HCT116 (cell line): ENCODE data around the gene TMC3. TPM values are rescaled to one million over a fixed set of nuclear protein-coding genes. Genes with fewer than 3 reads are reported as not detected.

Source experiments
- ATAC-seq: fragments of 200-7000 bp; cut with Tn5 transposase; 2 replicates; pipeline ENCODE4 v1.9.1; 2020; ENCODE audit warnings: mild to moderate bottlenecking, moderate library complexity
- BruUV-seq: library from RNA; stranded (reverse); fragments of 400-500 nt; replicated peaks from 2 replicates; lab custom pipeline; 2021; lab: Mats Ljungman, UMichigan
- CTCF ChIA-PET: fragments of 300-600 bp; sonication (Branson Sonifier 250); formaldehyde crosslinking; loops from one replicate; lab custom pipeline; 2021; ENCODE audit warnings: antibody characterized with exemption; lab: Charles Lee
- POLR2A ChIA-PET: fragments of 300-600, 350-600 bp; sonication (Branson Sonifier 250); formaldehyde crosslinking; loops from one replicate; lab custom pipeline; 2021; ENCODE audit warnings: antibody characterized with exemption; lab: Charles Lee
- RAD21 ChIA-PET, 2 experiments: fragments of 300-600 bp; sonication (Branson Sonifier 250); formaldehyde crosslinking; loops; one replicate each; lab custom pipeline; 2023; ENCODE audit warnings: low total read pairs in 2 of 2; ENCODE audit not compliant: uncharacterized antibody in 2 of 2, unreplicated experiment in 2 of 2, low non-redundant PET in 1 of 2; lab: Charles Lee
- DNase-seq: peaks from one replicate; pipeline ENCODE4 v3.0.0-alpha.2; 2010; ENCODE audit warnings: low read depth, low spot score
- H2AFZ ChIP-seq: fragments of 200-600 bp; shearing (Covaris generic), sonication (generic); 2 replicates; pipeline ENCODE4 v1.6.1; 2017; ENCODE audit warnings: low read depth, mixed run types, mixed read lengths, antibody characterized with exemption, low read length; ENCODE audit not compliant: poor library complexity, severe bottlenecking
- H3K27ac ChIP-seq: 2 replicates; pipeline ENCODE4 v1.5.1; 2012; ENCODE audit warnings: low read depth, low read length
- H3K27me3 ChIP-seq: fragments of 200-600 bp; sonication (generic); 2 replicates; pipeline ENCODE4 v1.6.1; 2016; ENCODE audit warnings: mixed run types, low read length, mixed read lengths; ENCODE audit not compliant: insufficient read depth
- H3K36me3 ChIP-seq, 2 experiments: fragments of 200-500 bp in 1 of 2; fragments of 200-600 bp in 1 of 2; sonication (Bioruptor generic) in 1 of 2; sonication (generic) in 1 of 2; 2 replicates each; pipeline versions ENCODE4 v1.5.1 to v1.6.1; 2014 to 2016; ENCODE audit warnings: low read length in 2 of 2, inconsistent platforms in 1 of 2, mixed read lengths in 1 of 2, mixed run types in 1 of 2; ENCODE audit not compliant: insufficient read depth in 2 of 2, control insufficient read depth in 1 of 2
- H3K4me1 ChIP-seq, 2 experiments: fragments of 200-600 bp in 1 of 2; sonication (generic) in 1 of 2; 2 replicates each; pipeline versions ENCODE4 v1.5.1 to v1.6.1; 2012 to 2017; ENCODE audit warnings: low read length in 2 of 2, inconsistent platforms in 1 of 2, mild to moderate bottlenecking in 1 of 2, mixed read lengths in 1 of 2, mixed run types in 1 of 2, moderate library complexity in 1 of 2; ENCODE audit not compliant: insufficient read depth in 2 of 2, control insufficient read depth in 1 of 2
- H3K4me2 ChIP-seq: fragments of 200-600 bp; sonication (generic); 2 replicates; pipeline ENCODE4 v1.6.1; 2017; ENCODE audit warnings: mixed run types, low read length, mixed read lengths
- H3K4me3 ChIP-seq, 2 experiments: fragments of 200-600 bp in 1 of 2; sonication (generic) in 1 of 2; replicated peaks in 1 of 2; 2 replicates each; pipeline ENCODE4 v1.5.1; 2011 to 2016; ENCODE audit warnings: low read length in 2 of 2, control low read depth in 1 of 2, low read depth in 1 of 2, mild to moderate bottlenecking in 1 of 2, mixed read lengths in 1 of 2, mixed run types in 1 of 2
- H3K79me2 ChIP-seq: fragments of 200-600 bp; sonication (generic); 2 replicates; pipeline ENCODE4 v1.6.1; 2017; ENCODE audit warnings: mild to moderate bottlenecking, mixed run types, low read length, moderate library complexity, mixed read lengths; ENCODE audit not compliant: insufficient read depth
- H3K9ac ChIP-seq: fragments of 200-600 bp; sonication (generic); 2 replicates; pipeline ENCODE4 v1.6.1; 2016; ENCODE audit warnings: low read length, mixed read lengths
- H3K9me2 ChIP-seq: fragments of 200-600 bp; sonication (generic), shearing (Covaris generic); 2 replicates; pipeline ENCODE4 v1.6.1; 2017; ENCODE audit warnings: mixed run types, mild to moderate bottlenecking, moderate library complexity; ENCODE audit not compliant: insufficient read depth
- H3K9me3 ChIP-seq, 2 experiments: fragments of 200-500 bp in 1 of 2; fragments of 200-600 bp in 1 of 2; sonication (Bioruptor generic) in 1 of 2; sonication (generic) in 1 of 2; 2 replicates each; pipeline ENCODE4 v1.6.1; 2014 to 2017; ENCODE audit warnings: low read length in 2 of 2, mixed read lengths in 2 of 2, inconsistent platforms in 1 of 2, low read depth in 1 of 2, mild to moderate bottlenecking in 1 of 2, mixed run types in 1 of 2, moderate library complexity in 1 of 2; ENCODE audit not compliant: control insufficient read depth in 1 of 2, insufficient read depth in 1 of 2
- H4K20me1 ChIP-seq: fragments of 200-600 bp; sonication (generic), shearing (Covaris generic); 2 replicates; pipeline ENCODE4 v1.6.1; 2017; ENCODE audit warnings: mixed run types, mild to moderate bottlenecking, moderate library complexity; ENCODE audit not compliant: insufficient read depth
- ATF3 ChIP-seq: IDR thresholded peaks from 2 replicates; pipeline ENCODE4 v1.6.1; 2012
- CBX3 ChIP-seq: IDR thresholded peaks from 2 replicates; pipeline ENCODE4 v1.6.1; 2012; ENCODE audit warnings: low read depth
- ELF1 ChIP-seq: IDR thresholded peaks from 2 replicates; pipeline ENCODE4 v1.6.1; 2012; ENCODE audit warnings: low read depth, borderline replicate concordance
- EZH2 ChIP-seq: fragments of 200-600 bp; sonication (generic); IDR thresholded peaks from 2 replicates; pipeline ENCODE4 v1.6.1; 2017; ENCODE audit warnings: antibody characterized with exemption, mixed run types
- FOSL1 ChIP-seq: IDR thresholded peaks from 2 replicates; pipeline ENCODE4 v1.6.1; 2012; ENCODE audit warnings: low read depth
- MAX ChIP-seq: IDR thresholded peaks from 2 replicates; pipeline ENCODE4 v1.6.1; 2012
- POLR2AphosphoS5 ChIP-seq: IDR thresholded peaks from 2 replicates; pipeline ENCODE4 v1.6.1; 2011; ENCODE audit warnings: mild to moderate bottlenecking, low read depth, low read length, moderate library complexity
- RAD21 ChIP-seq: IDR thresholded peaks from 2 replicates; pipeline ENCODE4 v1.6.1; 2012; ENCODE audit warnings: low read depth, mild to moderate bottlenecking
- REST ChIP-seq: IDR thresholded peaks from 2 replicates; pipeline ENCODE4 v1.6.1; 2012; ENCODE audit warnings: low read depth
- SP1 ChIP-seq: IDR thresholded peaks from 2 replicates; pipeline ENCODE4 v1.6.1; 2012; ENCODE audit warnings: low read depth
- SRF ChIP-seq: IDR thresholded peaks from 2 replicates; pipeline ENCODE4 v1.6.1; 2012; ENCODE audit warnings: low read depth
- TCF7L2 ChIP-seq: IDR thresholded peaks from 2 replicates; pipeline ENCODE4 v1.7.0; 2011; ENCODE audit warnings: borderline replicate concordance, inconsistent platforms; ENCODE audit not compliant: insufficient read depth, insufficient read length; ENCODE audit errors: extremely low read depth
- ZFX ChIP-seq: fragments of 450-650 bp; IDR thresholded peaks from 2 replicates; pipeline ENCODE4 v1.6.1; 2017
- ZNF274 ChIP-seq: fragments of 200-500 bp; sonication (Bioruptor generic); IDR thresholded peaks from 2 replicates; pipeline ENCODE4 v1.6.1; 2014; ENCODE audit warnings: mild to moderate bottlenecking, low read depth, low read length, inconsistent platforms
- intact Hi-C: fragments of 100-400 bp; cut with micrococcal nuclease; formaldehyde crosslinking; loops from 2 replicates; pipeline ENCODE4 v1.10.0; 2022
- total RNA-seq: library from RNA; stranded (reverse); gene quantifications from one replicate; pipeline ENCODE4 v1.2.1, GENCODE V29; 2021; ENCODE audit not compliant: unreplicated experiment

TMC3 gene
- total RNA-seq, 1 experiment from 2014 or later: not detected

- intact Hi-C loops: no loop called here
- Histone ChIP-seq H3K36me3 (no peaks in the 10 kb centered on the region), H3K4me1 (no peaks in the 10 kb centered on the region), H3K79me2 (no peaks in the 10 kb centered on the region), H3K27ac (no peak overlapping the region), H3K9ac (no peak overlapping the region), H2AFZ (no peak overlapping the region), H3K4me3 (no peak overlapping the region), H4K20me1 (no peaks in the 10 kb centered on the region), H3K9me3 (no peaks in the 10 kb centered on the region), H3K9me2 (no peaks in the 10 kb centered on the region), H3K27me3 (0 out of 2 replicates have a peak, but pooled peaks cover 9% of the 10 kb centered on the region), H3K4me2 (no peak overlapping the region)
- POLR2A ChIA-PET: no interaction called here
- no TSS peak for BruUV-seq
- RAD21 ChIA-PET: no interaction called here
- no peak for DNase-seq
- CTCF ChIA-PET: interaction anchor here (1.2 kb wide), 1 partner anchor 18 kb away, joined by 3 read pairs; no protein-coding TSS in a partner anchor
- no peak for TF ChIP-seq TCF7L2
- TF ChIP-seq ATF3: no peak
- TF ChIP-seq RAD21: no peak
- no peak for TF ChIP-seq POLR2AphosphoS5
- no peak for TF ChIP-seq MAX
- TF ChIP-seq ELF1: no peak
- no peak for TF ChIP-seq CBX3
- TF ChIP-seq EZH2: no peak
- no peak for TF ChIP-seq ZFX
- TF ChIP-seq ZNF274: no peak
- no peak for TF ChIP-seq SRF
- TF ChIP-seq FOSL1: no peak
- TF ChIP-seq REST: no peak
- no peak for TF ChIP-seq SP1
- no peak for ATAC-seq
These were observed 6.7 kb upstream of the TMC3 start for GRCh38 chr15:81380668-81381067.
